WTC11 (cell line): ENCODE results near the gene CTIF. TPM values are rescaled to one million over a fixed set of nuclear protein-coding genes. Genes with fewer than 3 reads are reported as not detected.

Source experiments
- ATAC-seq: fragments of 200-7000 bp; cut with Tn5 transposase; 2 replicates; pipeline ENCODE4 v1.10.0; 2021; ENCODE audit warnings: mild to moderate bottlenecking, moderate library complexity
- CTCF ChIA-PET: fragments of 300-600 bp; sonication (Branson Sonifier 250); formaldehyde crosslinking; loops from one replicate; lab custom pipeline; 2021; ENCODE audit warnings: antibody characterized with exemption; lab: Charles Lee
- POLR2A ChIA-PET: fragments of 350-600 bp; sonication (Branson Sonifier 250); formaldehyde crosslinking; loops from one replicate; lab custom pipeline; 2021; ENCODE audit warnings: antibody characterized with exemption; lab: Charles Lee
- DNase-seq: peaks from one replicate; pipeline ENCODE4 v3.0.0; 2021; ENCODE audit warnings: low spot score
- H3K27ac Mint-ChIP-seq: 2 replicates; pipeline ENCODE4 v1.8.0; 2021; ENCODE audit warnings: mixed read lengths
- H3K27me3 Mint-ChIP-seq: 2 replicates; pipeline ENCODE4 v1.8.0; 2021; ENCODE audit warnings: low read depth, mild to moderate bottlenecking, moderate library complexity, mixed read lengths
- H3K36me3 Mint-ChIP-seq: 2 replicates; pipeline ENCODE4 v1.8.0; 2021; ENCODE audit warnings: mixed read lengths
- H3K4me1 Mint-ChIP-seq: 2 replicates; pipeline ENCODE4 v1.8.0; 2022; ENCODE audit warnings: mixed read lengths
- H3K4me3 Mint-ChIP-seq: 2 replicates; pipeline ENCODE4 v1.8.0; 2021; ENCODE audit warnings: mild to moderate bottlenecking, moderate library complexity, mixed read lengths
- H3K9me3 Mint-ChIP-seq: 2 replicates; pipeline ENCODE4 v1.8.0; 2021; ENCODE audit warnings: mixed read lengths
- CBFB ChIP-seq: sonication (generic); formaldehyde crosslinking; IDR thresholded peaks from 2 replicates; pipeline ENCODE4 v1.8.1; 2022; ENCODE audit warnings: mild to moderate bottlenecking, low read depth, missing genetic modification reagents
- ETV6 ChIP-seq: sonication (generic); formaldehyde crosslinking; IDR thresholded peaks from 2 replicates; pipeline ENCODE4 v1.8.1; 2022; ENCODE audit warnings: mild to moderate bottlenecking, missing genetic modification reagents
- PRRX2 ChIP-seq: fragments of 250-450 bp; sonication (Bioruptor Pico); IDR thresholded peaks from 2 replicates; pipeline ENCODE4 v1.8.0; 2021; ENCODE audit warnings: mild to moderate bottlenecking
- SMAD4 ChIP-seq: sonication (generic); formaldehyde crosslinking; IDR thresholded peaks from 2 replicates; pipeline ENCODE4 v1.8.0; 2022; ENCODE audit warnings: mild to moderate bottlenecking, missing genetic modification reagents
- SOX15 ChIP-seq: fragments of 250-450 bp; sonication (Bioruptor Pico); IDR thresholded peaks from 2 replicates; pipeline ENCODE4 v1.9.0; 2021; ENCODE audit warnings: mild to moderate bottlenecking
- TP53 ChIP-seq: sonication (generic); formaldehyde crosslinking; IDR thresholded peaks from 2 replicates; pipeline ENCODE4 v1.8.1; 2023; ENCODE audit warnings: mild to moderate bottlenecking, missing genetic modification reagents
- ZNF121 ChIP-seq: sonication (generic); formaldehyde crosslinking; IDR thresholded peaks from 2 replicates; pipeline ENCODE4 v1.8.0; 2023; ENCODE audit warnings: missing genetic modification reagents
- ZNF232 ChIP-seq: sonication (generic); formaldehyde crosslinking; IDR thresholded peaks from 2 replicates; pipeline ENCODE4 v1.8.0; 2022; ENCODE audit warnings: mild to moderate bottlenecking, missing genetic modification reagents
- ZNF317 ChIP-seq: sonication (generic); formaldehyde crosslinking; IDR thresholded peaks from 2 replicates; pipeline ENCODE4 v1.8.1; 2023; ENCODE audit warnings: low read depth, mild to moderate bottlenecking, moderate library complexity, missing genetic modification reagents, borderline replicate concordance
- ZNF423 ChIP-seq: fragments of 250-450 bp; sonication (Bioruptor Pico); IDR thresholded peaks from 2 replicates; pipeline ENCODE4 v2.1.2; 2022; ENCODE audit warnings: mild to moderate bottlenecking, moderate library complexity
- total RNA-seq: library from RNA; stranded (reverse); gene quantifications from 3 replicates; pipeline ENCODE4 v1.2.3, GENCODE V29; 2021
- TF ChIP-seq, protein P1 (sequence below): sonication (generic); formaldehyde crosslinking; IDR thresholded peaks from 2 replicates; pipeline ENCODE4 v1.8.0; 2022; ENCODE audit warnings: mild to moderate bottlenecking, missing genetic modification reagents
- TF ChIP-seq, protein P2 (sequence below): sonication (generic); formaldehyde crosslinking; IDR thresholded peaks from 2 replicates; pipeline ENCODE4 v1.8.1; 2023; ENCODE audit warnings: mild to moderate bottlenecking, moderate library complexity, missing genetic modification reagents
- TF ChIP-seq, protein P3 (sequence below): fragments of 250-450 bp; sonication (Bioruptor Pico); IDR thresholded peaks from 2 replicates; pipeline ENCODE4 v1.8.0; 2021; ENCODE audit warnings: mild to moderate bottlenecking
- TF ChIP-seq, protein P4 (sequence below): fragments of 250-450 bp; sonication (Bioruptor Pico); IDR thresholded peaks from 2 replicates; pipeline ENCODE4 v1.9.0; 2021; ENCODE audit warnings: mild to moderate bottlenecking, borderline replicate concordance
- TF ChIP-seq, protein P5 (sequence below): sonication (generic); formaldehyde crosslinking; IDR thresholded peaks from 2 replicates; pipeline ENCODE4 v1.8.0; 2022; ENCODE audit warnings: mild to moderate bottlenecking, missing genetic modification reagents
- TF ChIP-seq, protein P6 (sequence below): sonication (generic); formaldehyde crosslinking; IDR thresholded peaks from 2 replicates; pipeline ENCODE4 v1.8.1; 2023; ENCODE audit warnings: mild to moderate bottlenecking, missing genetic modification reagents, moderate library complexity
- TF ChIP-seq, protein P7 (sequence below): sonication (generic); formaldehyde crosslinking; IDR thresholded peaks from 2 replicates; pipeline ENCODE4 v1.8.0; 2023; ENCODE audit warnings: missing genetic modification reagents
- TF ChIP-seq, protein P8 (sequence below): sonication (generic); formaldehyde crosslinking; IDR thresholded peaks from 2 replicates; pipeline ENCODE4 v1.8.1; 2022; ENCODE audit warnings: missing genetic modification reagents, borderline replicate concordance
- TF ChIP-seq, protein P9 (sequence below): fragments of 250-450 bp; sonication (Bioruptor Pico); conservative IDR thresholded peaks from 2 replicates; pipeline ENCODE4 v1.9.0; 2021; ENCODE audit warnings: mild to moderate bottlenecking

CTIF gene
- total RNA-seq, 1 experiment from 2014 or later, result 28.5 TPM

DNA sequence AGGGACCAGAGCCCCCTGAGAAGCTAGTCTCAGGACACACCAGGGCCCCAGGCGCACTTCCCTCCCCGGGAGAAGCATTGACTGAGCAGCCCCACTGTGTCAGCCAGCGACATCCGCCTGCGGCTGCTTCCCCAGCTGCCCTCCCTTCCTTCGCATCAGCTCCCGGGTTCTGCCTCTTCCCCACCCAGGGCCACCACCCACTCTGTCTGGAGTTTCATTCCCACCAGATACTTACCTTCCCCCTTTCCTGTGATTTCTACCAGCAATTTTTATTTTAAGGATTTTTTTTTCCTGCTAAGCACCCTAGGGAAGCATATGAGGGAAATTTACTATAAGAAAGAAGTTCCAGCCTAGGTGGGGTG lies 312.7 kb downstream of the CTIF start:
- no peaks in the 10 kb centered on the region; the same call in 1 of the 2 replicates for H3K36me3 Mint-ChIP-seq
- ChIA-PET CTCF (interaction anchor here (1.6 to 1.8 kb wide), 2 partner anchors 25 to 191 kb away, joined by 3 to 5 read pairs; no protein-coding TSS in a partner anchor), POLR2A (no interaction called here)
- H3K27me3 Mint-ChIP-seq, result no peaks in the 10 kb centered on the region
- peaks cover 3% of the 10 kb centered on the region for H3K9me3 Mint-ChIP-seq
- TF ChIP-seq, protein P1, sequence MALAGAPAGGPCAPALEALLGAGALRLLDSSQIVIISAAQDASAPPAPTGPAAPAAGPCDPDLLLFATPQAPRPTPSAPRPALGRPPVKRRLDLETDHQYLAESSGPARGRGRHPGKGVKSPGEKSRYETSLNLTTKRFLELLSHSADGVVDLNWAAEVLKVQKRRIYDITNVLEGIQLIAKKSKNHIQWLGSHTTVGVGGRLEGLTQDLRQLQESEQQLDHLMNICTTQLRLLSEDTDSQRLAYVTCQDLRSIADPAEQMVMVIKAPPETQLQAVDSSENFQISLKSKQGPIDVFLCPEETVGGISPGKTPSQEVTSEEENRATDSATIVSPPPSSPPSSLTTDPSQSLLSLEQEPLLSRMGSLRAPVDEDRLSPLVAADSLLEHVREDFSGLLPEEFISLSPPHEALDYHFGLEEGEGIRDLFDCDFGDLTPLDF (CRISPR knock-in tag), result no peak
- TF ChIP-seq, protein P2, sequence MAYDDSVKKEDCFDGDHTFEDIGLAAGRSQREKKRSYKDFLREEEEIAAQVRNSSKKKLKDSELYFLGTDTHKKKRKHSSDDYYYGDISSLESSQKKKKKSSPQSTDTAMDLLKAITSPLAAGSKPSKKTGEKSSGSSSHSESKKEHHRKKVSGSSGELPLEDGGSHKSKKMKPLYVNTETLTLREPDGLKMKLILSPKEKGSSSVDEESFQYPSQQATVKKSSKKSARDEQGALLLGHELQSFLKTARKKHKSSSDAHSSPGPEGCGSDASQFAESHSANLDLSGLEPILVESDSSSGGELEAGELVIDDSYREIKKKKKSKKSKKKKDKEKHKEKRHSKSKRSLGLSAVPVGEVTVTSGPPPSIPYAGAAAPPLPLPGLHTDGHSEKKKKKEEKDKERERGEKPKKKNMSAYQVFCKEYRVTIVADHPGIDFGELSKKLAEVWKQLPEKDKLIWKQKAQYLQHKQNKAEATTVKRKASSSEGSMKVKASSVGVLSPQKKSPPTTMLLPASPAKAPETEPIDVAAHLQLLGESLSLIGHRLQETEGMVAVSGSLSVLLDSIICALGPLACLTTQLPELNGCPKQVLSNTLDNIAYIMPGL (CRISPR knock-in tag), result no peak
- TF ChIP-seq, protein P3, sequence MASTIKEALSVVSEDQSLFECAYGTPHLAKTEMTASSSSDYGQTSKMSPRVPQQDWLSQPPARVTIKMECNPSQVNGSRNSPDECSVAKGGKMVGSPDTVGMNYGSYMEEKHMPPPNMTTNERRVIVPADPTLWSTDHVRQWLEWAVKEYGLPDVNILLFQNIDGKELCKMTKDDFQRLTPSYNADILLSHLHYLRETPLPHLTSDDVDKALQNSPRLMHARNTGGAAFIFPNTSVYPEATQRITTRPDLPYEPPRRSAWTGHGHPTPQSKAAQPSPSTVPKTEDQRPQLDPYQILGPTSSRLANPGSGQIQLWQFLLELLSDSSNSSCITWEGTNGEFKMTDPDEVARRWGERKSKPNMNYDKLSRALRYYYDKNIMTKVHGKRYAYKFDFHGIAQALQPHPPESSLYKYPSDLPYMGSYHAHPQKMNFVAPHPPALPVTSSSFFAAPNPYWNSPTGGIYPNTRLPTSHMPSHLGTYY (CRISPR knock-in tag), result no peak
- TF ChIP-seq, protein P4, sequence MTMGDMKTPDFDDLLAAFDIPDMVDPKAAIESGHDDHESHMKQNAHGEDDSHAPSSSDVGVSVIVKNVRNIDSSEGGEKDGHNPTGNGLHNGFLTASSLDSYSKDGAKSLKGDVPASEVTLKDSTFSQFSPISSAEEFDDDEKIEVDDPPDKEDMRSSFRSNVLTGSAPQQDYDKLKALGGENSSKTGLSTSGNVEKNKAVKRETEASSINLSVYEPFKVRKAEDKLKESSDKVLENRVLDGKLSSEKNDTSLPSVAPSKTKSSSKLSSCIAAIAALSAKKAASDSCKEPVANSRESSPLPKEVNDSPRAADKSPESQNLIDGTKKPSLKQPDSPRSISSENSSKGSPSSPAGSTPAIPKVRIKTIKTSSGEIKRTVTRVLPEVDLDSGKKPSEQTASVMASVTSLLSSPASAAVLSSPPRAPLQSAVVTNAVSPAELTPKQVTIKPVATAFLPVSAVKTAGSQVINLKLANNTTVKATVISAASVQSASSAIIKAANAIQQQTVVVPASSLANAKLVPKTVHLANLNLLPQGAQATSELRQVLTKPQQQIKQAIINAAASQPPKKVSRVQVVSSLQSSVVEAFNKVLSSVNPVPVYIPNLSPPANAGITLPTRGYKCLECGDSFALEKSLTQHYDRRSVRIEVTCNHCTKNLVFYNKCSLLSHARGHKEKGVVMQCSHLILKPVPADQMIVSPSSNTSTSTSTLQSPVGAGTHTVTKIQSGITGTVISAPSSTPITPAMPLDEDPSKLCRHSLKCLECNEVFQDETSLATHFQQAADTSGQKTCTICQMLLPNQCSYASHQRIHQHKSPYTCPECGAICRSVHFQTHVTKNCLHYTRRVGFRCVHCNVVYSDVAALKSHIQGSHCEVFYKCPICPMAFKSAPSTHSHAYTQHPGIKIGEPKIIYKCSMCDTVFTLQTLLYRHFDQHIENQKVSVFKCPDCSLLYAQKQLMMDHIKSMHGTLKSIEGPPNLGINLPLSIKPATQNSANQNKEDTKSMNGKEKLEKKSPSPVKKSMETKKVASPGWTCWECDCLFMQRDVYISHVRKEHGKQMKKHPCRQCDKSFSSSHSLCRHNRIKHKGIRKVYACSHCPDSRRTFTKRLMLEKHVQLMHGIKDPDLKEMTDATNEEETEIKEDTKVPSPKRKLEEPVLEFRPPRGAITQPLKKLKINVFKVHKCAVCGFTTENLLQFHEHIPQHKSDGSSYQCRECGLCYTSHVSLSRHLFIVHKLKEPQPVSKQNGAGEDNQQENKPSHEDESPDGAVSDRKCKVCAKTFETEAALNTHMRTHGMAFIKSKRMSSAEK (CRISPR knock-in tag), result no peak
- TF ChIP-seq CBFB (CRISPR knock-in tag) (no peak), ZNF121 (no peak), SOX15 (CRISPR knock-in tag) (no peak), PRRX2 (CRISPR knock-in tag) (no peak)
- TF ChIP-seq, protein P5, sequence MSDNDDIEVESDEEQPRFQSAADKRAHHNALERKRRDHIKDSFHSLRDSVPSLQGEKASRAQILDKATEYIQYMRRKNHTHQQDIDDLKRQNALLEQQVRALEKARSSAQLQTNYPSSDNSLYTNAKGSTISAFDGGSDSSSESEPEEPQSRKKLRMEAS (CRISPR knock-in tag), result no peak
- TF ChIP-seq, protein P6, sequence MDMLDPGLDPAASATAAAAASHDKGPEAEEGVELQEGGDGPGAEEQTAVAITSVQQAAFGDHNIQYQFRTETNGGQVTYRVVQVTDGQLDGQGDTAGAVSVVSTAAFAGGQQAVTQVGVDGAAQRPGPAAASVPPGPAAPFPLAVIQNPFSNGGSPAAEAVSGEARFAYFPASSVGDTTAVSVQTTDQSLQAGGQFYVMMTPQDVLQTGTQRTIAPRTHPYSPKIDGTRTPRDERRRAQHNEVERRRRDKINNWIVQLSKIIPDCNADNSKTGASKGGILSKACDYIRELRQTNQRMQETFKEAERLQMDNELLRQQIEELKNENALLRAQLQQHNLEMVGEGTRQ, result no peak
- H3K4me3 Mint-ChIP-seq, result no peak overlapping the region
- ATAC-seq, result peak; percentile 22
- H3K4me1 Mint-ChIP-seq, result peaks cover 44% of the 10 kb centered on the region
- H3K27ac Mint-ChIP-seq, result no peak overlapping the region
- no peak for DNase-seq

DNA sequence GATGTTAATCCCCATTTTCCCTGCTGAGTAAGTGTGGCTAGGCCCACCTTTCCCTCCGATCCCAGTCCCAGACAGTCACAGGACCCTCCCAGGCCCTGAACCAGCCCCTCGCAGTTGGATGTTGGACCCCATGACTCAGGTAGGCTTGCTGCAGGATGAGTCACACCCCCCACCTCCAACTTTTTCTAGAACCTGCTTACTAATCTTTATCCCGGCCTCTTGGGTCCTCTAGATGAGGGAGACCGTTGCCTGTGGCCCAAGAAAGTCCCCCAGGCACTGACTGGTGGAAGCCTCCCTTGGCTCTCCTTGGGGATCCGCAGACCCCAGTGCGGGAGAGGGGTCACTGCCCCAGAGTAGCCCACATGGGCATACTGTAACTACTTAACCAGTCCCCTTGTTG lies 313.5 kb downstream of the CTIF start:
- Mint-ChIP-seq H3K4me3 (no peak overlapping the region), H3K4me1 (peaks cover 44% of the 10 kb centered on the region), H3K36me3 (no peaks in the 10 kb centered on the region; the same call in 1 of the 2 replicates), H3K27me3 (no peaks in the 10 kb centered on the region), H3K27ac (no peak overlapping the region), H3K9me3 (no peaks in the 10 kb centered on the region)
- DNase-seq (no peak), ATAC-seq (no peak)
- ChIA-PET CTCF (interaction anchor here (1.6 to 1.8 kb wide), 2 partner anchors 24 to 190 kb away, joined by 3 to 5 read pairs; no protein-coding TSS in a partner anchor), POLR2A (no interaction called here)
- TF ChIP-seq, protein P7, sequence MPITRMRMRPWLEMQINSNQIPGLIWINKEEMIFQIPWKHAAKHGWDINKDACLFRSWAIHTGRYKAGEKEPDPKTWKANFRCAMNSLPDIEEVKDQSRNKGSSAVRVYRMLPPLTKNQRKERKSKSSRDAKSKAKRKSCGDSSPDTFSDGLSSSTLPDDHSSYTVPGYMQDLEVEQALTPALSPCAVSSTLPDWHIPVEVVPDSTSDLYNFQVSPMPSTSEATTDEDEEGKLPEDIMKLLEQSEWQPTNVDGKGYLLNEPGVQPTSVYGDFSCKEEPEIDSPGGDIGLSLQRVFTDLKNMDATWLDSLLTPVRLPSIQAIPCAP (CRISPR knock-in tag), result no peak
- TF ChIP-seq, protein P8, sequence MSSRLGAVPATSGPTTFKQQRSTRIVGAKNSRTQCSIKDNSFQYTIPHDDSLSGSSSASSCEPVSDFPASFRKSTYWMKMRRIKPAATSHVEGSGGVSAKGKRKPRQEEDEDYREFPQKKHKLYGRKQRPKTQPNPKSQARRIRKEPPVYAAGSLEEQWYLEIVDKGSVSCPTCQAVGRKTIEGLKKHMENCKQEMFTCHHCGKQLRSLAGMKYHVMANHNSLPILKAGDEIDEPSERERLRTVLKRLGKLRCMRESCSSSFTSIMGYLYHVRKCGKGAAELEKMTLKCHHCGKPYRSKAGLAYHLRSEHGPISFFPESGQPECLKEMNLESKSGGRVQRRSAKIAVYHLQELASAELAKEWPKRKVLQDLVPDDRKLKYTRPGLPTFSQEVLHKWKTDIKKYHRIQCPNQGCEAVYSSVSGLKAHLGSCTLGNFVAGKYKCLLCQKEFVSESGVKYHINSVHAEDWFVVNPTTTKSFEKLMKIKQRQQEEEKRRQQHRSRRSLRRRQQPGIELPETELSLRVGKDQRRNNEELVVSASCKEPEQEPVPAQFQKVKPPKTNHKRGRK (CRISPR knock-in tag), result no peak
- no peak for TF ChIP-seq TP53 (CRISPR knock-in tag)
- TF ChIP-seq CBFB (CRISPR knock-in tag), result no peak
- TF ChIP-seq ETV6, result no peak
- no peak for TF ChIP-seq ZNF423 (CRISPR knock-in tag)
- no peak for TF ChIP-seq ZNF317 (CRISPR knock-in tag)
- TF ChIP-seq, protein P9, sequence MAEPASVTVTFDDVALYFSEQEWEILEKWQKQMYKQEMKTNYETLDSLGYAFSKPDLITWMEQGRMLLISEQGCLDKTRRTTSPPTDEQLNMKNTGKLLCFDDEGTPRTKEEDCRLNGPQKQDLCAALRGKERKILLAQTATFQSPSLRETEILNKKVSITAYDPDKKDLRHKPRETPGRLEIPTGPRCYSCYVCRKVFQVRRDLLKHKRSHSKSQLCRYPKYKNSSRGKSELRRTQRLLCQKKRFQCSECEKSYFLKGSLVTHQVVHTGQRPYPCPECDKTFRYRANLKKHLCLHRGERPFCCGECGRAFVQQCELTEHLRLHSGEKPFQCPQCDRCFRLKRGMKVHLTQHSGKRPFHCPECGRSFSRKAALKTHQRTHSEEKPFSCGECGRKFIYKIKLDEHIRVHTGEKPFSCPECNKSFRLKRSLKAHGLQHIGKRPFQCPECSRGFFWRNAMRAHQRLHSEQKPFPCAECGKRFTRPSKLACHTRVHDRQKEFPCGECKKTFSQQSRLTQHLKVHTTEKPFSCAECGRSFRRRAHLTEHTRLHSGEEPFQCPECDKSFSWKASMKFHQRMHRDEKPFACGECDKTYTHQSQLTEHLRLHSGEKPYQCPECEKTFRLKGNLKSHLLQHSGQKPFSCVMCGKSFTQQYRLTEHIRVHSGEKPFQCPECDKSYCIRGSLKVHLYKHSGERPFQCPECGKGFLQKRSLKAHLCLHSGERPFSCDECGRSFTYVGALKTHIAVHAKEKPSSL (CRISPR knock-in tag), result no peak
- TF ChIP-seq SMAD4 (CRISPR knock-in tag), result no peak
- no peak for TF ChIP-seq ZNF232 (CRISPR knock-in tag)
